ENCODE results near the gene CHD3. TPM values are rescaled to one million over a fixed set of nuclear protein-coding genes. Genes with fewer than 3 reads are reported as not detected.

CHD3 gene
- total RNA-seq, 2 experiments from 2014 or later: 125 to 129 TPM

- Mint-ChIP-seq H3K4me1 (ENCODE audit: low read depth) (no peaks in the 10 kb centered on the region), H3K9me3 (ENCODE audit: insufficient read depth) (no peaks in the 10 kb centered on the region), H3K27me3 (ENCODE audit: low read depth) (no peaks in the 10 kb centered on the region), H3K36me3 (ENCODE audit: low read depth) (peaks cover 4% of the 10 kb centered on the region), H3K4me3 (no peak overlapping the region), H3K27ac (no peak overlapping the region)
- ChIA-PET CTCF (no interaction called here), POLR2A (no interaction called here)
- DNase-seq: no peak
- no peak for ATAC-seq
These were observed 8.3 kb upstream of the CHD3 start for GRCh38 chr17:7880076-7880868.

GRCh38 chr17:7881276-7882054 lies 7.1 kb upstream of the CHD3 start:
- H3K27me3 Mint-ChIP-seq (ENCODE audit: low read depth): no peaks in the 10 kb centered on the region
- CTCF ChIA-PET: no interaction called here

DNA sequence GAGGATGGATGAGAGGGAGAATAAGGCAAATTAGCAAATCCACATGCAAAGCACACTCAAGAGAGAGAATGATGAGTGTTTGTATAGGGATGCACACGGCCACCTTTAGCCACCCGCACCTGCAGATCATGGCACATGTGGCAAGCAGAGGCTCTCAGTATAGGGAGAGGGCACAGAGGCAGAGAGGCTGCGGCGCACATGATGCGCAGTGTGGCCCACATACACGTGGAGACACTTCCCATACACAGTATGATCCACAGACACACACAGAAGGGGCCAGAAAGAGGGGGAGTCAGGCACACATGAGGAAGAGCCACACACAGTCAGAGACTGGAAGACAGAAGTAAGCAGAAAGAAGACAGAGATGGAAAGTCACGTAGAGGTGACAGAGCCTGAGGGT lies 6.5 kb upstream of the CHD3 start:
- no peak for DNase-seq
- no peaks in the 10 kb centered on the region for H3K9me3 Mint-ChIP-seq (ENCODE audit: insufficient read depth)
- H3K36me3 Mint-ChIP-seq (ENCODE audit: low read depth): peaks cover 6% of the 10 kb centered on the region
- ChIA-PET CTCF (interaction anchor here (1.6 kb wide), 1 partner anchor 13 kb away, joined by 7 read pairs; no protein-coding TSS in a partner anchor), POLR2A (interaction anchor here (0.6 kb wide), 1 partner anchor 555 kb away, joined by 3 read pairs; no protein-coding TSS in a partner anchor)
- H3K4me3 Mint-ChIP-seq: no peak overlapping the region
- no peaks in the 10 kb centered on the region for H3K4me1 Mint-ChIP-seq (ENCODE audit: low read depth)
- no peak for ATAC-seq
- no peaks in the 10 kb centered on the region for H3K27me3 Mint-ChIP-seq (ENCODE audit: low read depth)
- no peak overlapping the region for H3K27ac Mint-ChIP-seq

More at GRCh38 chr17:7881276-7882054, 7.1 kb upstream of the CHD3 start:
- H3K4me1 Mint-ChIP-seq (ENCODE audit: low read depth): no peaks in the 10 kb centered on the region
- POLR2A ChIA-PET: no interaction called here
- H3K36me3 Mint-ChIP-seq (ENCODE audit: low read depth): peaks cover 6% of the 10 kb centered on the region
- ATAC-seq (no peak), DNase-seq (no peak)
- H3K4me3 Mint-ChIP-seq: no peak overlapping the region
- H3K27ac Mint-ChIP-seq: no peak overlapping the region
- H3K9me3 Mint-ChIP-seq (ENCODE audit: insufficient read depth): no peaks in the 10 kb centered on the region

- no peak for ATAC-seq
- CTCF ChIA-PET: interaction anchor here (0.9 to 1.9 kb wide), 8 partner anchors 11 to 174 kb away, joined by 3 to 10 read pairs (median 4); partner anchors contain the start of gene NAA38
- no peaks in the 10 kb centered on the region for H3K9me3 Mint-ChIP-seq (ENCODE audit: insufficient read depth)
- H3K27ac Mint-ChIP-seq: no peak overlapping the region
- no peak overlapping the region for H3K4me3 Mint-ChIP-seq
- H3K27me3 Mint-ChIP-seq (ENCODE audit: low read depth): no peaks in the 10 kb centered on the region
- H3K4me1 Mint-ChIP-seq (ENCODE audit: low read depth): no peaks in the 10 kb centered on the region
- peaks cover 4% of the 10 kb centered on the region for H3K36me3 Mint-ChIP-seq (ENCODE audit: low read depth)
- POLR2A ChIA-PET: interaction anchor here (0.6 kb wide), 1 partner anchor 555 kb away, joined by 3 read pairs; no protein-coding TSS in a partner anchor
- DNase-seq: no peak
These were observed 6.0 kb upstream of the CHD3 start for GRCh38 chr17:7882629-7883028.

- no peaks in the 10 kb centered on the region for H3K9me3 Mint-ChIP-seq (ENCODE audit: insufficient read depth)
- H3K4me3 Mint-ChIP-seq: peak overlapping the region; percentile 72
- peak; percentile 45 for DNase-seq
- H3K36me3 Mint-ChIP-seq (ENCODE audit: low read depth): peaks cover 4% of the 10 kb centered on the region
- H3K27me3 Mint-ChIP-seq (ENCODE audit: low read depth): no peaks in the 10 kb centered on the region
- ATAC-seq: no peak
- H3K4me1 Mint-ChIP-seq (ENCODE audit: low read depth): no peaks in the 10 kb centered on the region
- POLR2A ChIA-PET: interaction anchor here (0.6 to 1.0 kb wide), 4 partner anchors 20 to 290 kb away, joined by 3 to 4 read pairs (median 4); no protein-coding TSS in a partner anchor
- H3K27ac Mint-ChIP-seq: peak overlapping the region; percentile 79
- CTCF ChIA-PET: interaction anchor here (1.1 to 1.9 kb wide), 4 partner anchors 15 to 27 kb away, joined by 4 to 10 read pairs (median 6); partner anchors contain the start of gene NAA38
These were observed 4.7 kb upstream of the CHD3 start for GRCh38 chr17:7883781-7884386.

- H3K9me3 Mint-ChIP-seq (ENCODE audit: insufficient read depth): no peaks in the 10 kb centered on the region
- no peaks in the 10 kb centered on the region for H3K4me1 Mint-ChIP-seq (ENCODE audit: low read depth)
- no peaks in the 10 kb centered on the region for H3K27me3 Mint-ChIP-seq (ENCODE audit: low read depth)
- ChIA-PET POLR2A (interaction anchor here (1.0 to 1.3 kb wide), 2 partner anchors 48 to 289 kb away, joined by 4 read pairs; no protein-coding TSS in a partner anchor), CTCF (interaction anchor here (1.5 to 1.9 kb wide), 4 partner anchors 16 to 28 kb away, joined by 4 to 8 read pairs (median 6); partner anchors contain the start of gene NAA38)
- H3K4me3 Mint-ChIP-seq: peak overlapping the region; percentile 65
- ATAC-seq: peak; percentile 5
- peak overlapping the region; percentile 81 for H3K27ac Mint-ChIP-seq
- peak; percentile 49 for DNase-seq
- H3K36me3 Mint-ChIP-seq (ENCODE audit: low read depth): peaks cover 5% of the 10 kb centered on the region
These were observed 3.8 kb upstream of the CHD3 start for GRCh38 chr17:7884581-7885366.

GRCh38 chr17:7885367-7886226 lies 3.0 kb upstream of the CHD3 start:
- H3K9me3 Mint-ChIP-seq (ENCODE audit: insufficient read depth): no peaks in the 10 kb centered on the region
- H3K4me1 Mint-ChIP-seq (ENCODE audit: low read depth): peaks cover 3% of the 10 kb centered on the region
- CTCF ChIA-PET: interaction anchor here (0.9 to 1.9 kb wide), 5 partner anchors 17 to 46 kb away, joined by 3 to 8 read pairs (median 4); partner anchors contain the start of genes CNTROB, NAA38 and TRAPPC1
- peak overlapping the region; percentile 61 for H3K4me3 Mint-ChIP-seq
- DNase-seq: peak; percentile 60
- ATAC-seq: peak; percentile 8
- peaks cover 13% of the 10 kb centered on the region for H3K36me3 Mint-ChIP-seq (ENCODE audit: low read depth)
- no peaks in the 10 kb centered on the region for H3K27me3 Mint-ChIP-seq (ENCODE audit: low read depth)
- POLR2A ChIA-PET: interaction anchor here (0.6 to 1.7 kb wide), 7 partner anchors 14 to 272 kb away, joined by 3 to 12 read pairs (median 4); partner anchors contain the start of gene NAA38
- H3K27ac Mint-ChIP-seq: peak overlapping the region; percentile 61

GRCh38 chr17:7886227-7887037 lies 2.2 kb upstream of the CHD3 start:
- ATAC-seq: peak; percentile 21
- CTCF ChIA-PET: interaction anchor here (0.9 to 1.9 kb wide), 5 partner anchors 17 to 45 kb away, joined by 3 to 8 read pairs (median 4); partner anchors contain the start of genes CNTROB, NAA38 and TRAPPC1
- H3K4me3 Mint-ChIP-seq: no peak overlapping the region
- peaks cover 6% of the 10 kb centered on the region for H3K4me1 Mint-ChIP-seq (ENCODE audit: low read depth)
- POLR2A ChIA-PET: interaction anchor here (0.6 to 1.7 kb wide), 5 partner anchors 13 to 44 kb away, joined by 3 to 12 read pairs (median 4); partner anchors contain the start of gene NAA38
- peaks cover 20% of the 10 kb centered on the region for H3K36me3 Mint-ChIP-seq (ENCODE audit: low read depth)
- H3K27ac Mint-ChIP-seq: no peak overlapping the region
- DNase-seq: peak; percentile 72
- no peaks in the 10 kb centered on the region for H3K9me3 Mint-ChIP-seq (ENCODE audit: insufficient read depth)
- no peaks in the 10 kb centered on the region for H3K27me3 Mint-ChIP-seq (ENCODE audit: low read depth)

DNA sequence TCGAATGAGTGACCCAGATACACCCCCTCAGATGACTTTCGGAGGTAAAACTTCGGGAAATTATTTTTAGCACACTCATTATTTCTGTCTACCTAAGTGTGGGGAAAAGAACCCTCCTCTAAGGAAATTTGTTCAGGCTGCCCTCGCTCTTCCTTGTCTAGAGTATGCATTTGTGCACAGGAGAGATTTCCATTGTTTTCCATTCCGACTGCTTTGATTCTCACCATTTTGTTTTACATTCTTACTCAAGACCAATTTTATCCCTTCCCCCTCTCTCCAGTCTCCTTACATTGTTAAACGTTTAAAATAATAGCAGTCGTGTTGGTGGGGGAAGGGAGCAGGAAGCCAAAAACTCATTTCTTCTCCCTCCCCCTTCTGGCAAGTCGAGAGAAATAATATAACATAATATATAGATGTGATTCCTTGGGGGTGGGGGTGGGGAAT lies 1.5 kb upstream of the CHD3 start:
- POLR2A ChIA-PET: interaction anchor here (1.4 to 1.7 kb wide), 2 partner anchors 19 to 30 kb away, joined by 9 to 12 read pairs; partner anchors contain the start of gene NAA38
- ATAC-seq (peak; percentile 13), DNase-seq (no peak)
- Mint-ChIP-seq H3K9me3 (ENCODE audit: insufficient read depth) (no peaks in the 10 kb centered on the region), H3K4me3 (no peak overlapping the region), H3K36me3 (ENCODE audit: low read depth) (peaks cover 24% of the 10 kb centered on the region), H3K27ac (no peak overlapping the region), H3K4me1 (ENCODE audit: low read depth) (peaks cover 6% of the 10 kb centered on the region), H3K27me3 (ENCODE audit: low read depth) (no peaks in the 10 kb centered on the region)
- CTCF ChIA-PET: no interaction called here

Data from activated CD8-positive, alpha-beta T cell treated with anti-CD3 and anti-CD28 coated beads, Interleukin-2, amount 10 ng/mL, durations not matched to agents 7 days and 5 days (primary cell).